ENCODE data around the gene OMA1.

The OMA1 gene

GRCh38 chr1:58574816-58575215 is 28.3 kb upstream of the OMA1 start:
- no peak for TF ChIP-seq CTCF (IDR thresholded peaks at IDR 0.05; ENCODE audit: insufficient read depth, low read depth, low read length, missing control alignments)
- peak; percentile 70 for DNase-seq (ENCODE audit: low read depth)
- peak overlapping the region; percentile 99 for H3K4me3 ChIP-seq (ENCODE audit: low read length)

GRCh38 chr1:58573705-58574591 is 27.4 kb upstream of the OMA1 start:
- peak overlapping the region; percentile 99 for H3K4me3 ChIP-seq (ENCODE audit: low read length)
- peak; percentile 90 for DNase-seq (ENCODE audit: low read depth)
- TF ChIP-seq CTCF (IDR thresholded peaks at IDR 0.05; ENCODE audit: insufficient read depth, low read depth, low read length, missing control alignments), result no peak

GRCh38 chr1:58573138-58573537 is 26.6 kb upstream of the OMA1 start:
- DNase-seq (ENCODE audit: low read depth), result peak; percentile 50
- TF ChIP-seq CTCF (IDR thresholded peaks at IDR 0.05; ENCODE audit: insufficient read depth, low read depth, low read length, missing control alignments), result no peak
- H3K4me3 ChIP-seq (ENCODE audit: low read length), result peak overlapping the region; percentile 99

GRCh38 chr1:58572690-58573089 is 26.2 kb upstream of the OMA1 start:
- no peak for TF ChIP-seq CTCF (IDR thresholded peaks at IDR 0.05; ENCODE audit: insufficient read depth, low read depth, low read length, missing control alignments)
- H3K4me3 ChIP-seq (ENCODE audit: low read length), result peak overlapping the region; percentile 99
- peak; percentile 93 for DNase-seq (ENCODE audit: low read depth)

- no peak for DNase-seq (ENCODE audit: low read depth)
- H3K4me3 ChIP-seq (ENCODE audit: low read length), result no peak overlapping the region
- TF ChIP-seq CTCF (IDR thresholded peaks at IDR 0.05; ENCODE audit: insufficient read depth, low read depth, low read length, missing control alignments), result no peak
Measured at GRCh38 chr1:58571616-58572015, 25.1 kb upstream of the OMA1 start.

- TF ChIP-seq CTCF (IDR thresholded peaks at IDR 0.05; ENCODE audit: insufficient read depth, low read depth, low read length, missing control alignments), result no peak
- no peak overlapping the region for H3K4me3 ChIP-seq (ENCODE audit: low read length)
- no peak for DNase-seq (ENCODE audit: low read depth)
Measured at GRCh38 chr1:58570817-58571216, 24.3 kb upstream of the OMA1 start.

GRCh38 chr1:58570094-58570493 is 23.6 kb upstream of the OMA1 start:
- no peak overlapping the region for H3K4me3 ChIP-seq (ENCODE audit: low read length)
- DNase-seq (ENCODE audit: low read depth), result no peak
- no peak for TF ChIP-seq CTCF (IDR thresholded peaks at IDR 0.05; ENCODE audit: insufficient read depth, low read depth, low read length, missing control alignments)

Measured in epithelial cell of esophagus (primary cell).